ENCODE measurements around the gene ZNF23.

GRCh38 chr16:71449020-71449419 lies 13.0 kb downstream of the ZNF23 start:
- TF ChIP-seq ESRRG (CRISPR knock-in tag; IDR thresholded peaks at IDR 0.05) (no peak), SNAI2 (CRISPR knock-in tag; IDR thresholded peaks at IDR 0.05) (no peak), ZNF8 (CRISPR knock-in tag; IDR thresholded peaks at IDR 0.05) (no peak)

Data from SK-N-SH treated with all-trans-retinoic acid at 6 μM for 48 hours (cell line).